NCI-H1417 (cell line): ENCODE results near the gene ARSB.
A peak's percentile ranks its signal among the peaks of the same experiment; 100 is the strongest.

Source experiments
- DNase-seq, 3 experiments: peaks; one replicate each; lab custom pipeline; 2025; lab: John Stamatoyannopoulos, UW

Gene ARSB

DNA sequence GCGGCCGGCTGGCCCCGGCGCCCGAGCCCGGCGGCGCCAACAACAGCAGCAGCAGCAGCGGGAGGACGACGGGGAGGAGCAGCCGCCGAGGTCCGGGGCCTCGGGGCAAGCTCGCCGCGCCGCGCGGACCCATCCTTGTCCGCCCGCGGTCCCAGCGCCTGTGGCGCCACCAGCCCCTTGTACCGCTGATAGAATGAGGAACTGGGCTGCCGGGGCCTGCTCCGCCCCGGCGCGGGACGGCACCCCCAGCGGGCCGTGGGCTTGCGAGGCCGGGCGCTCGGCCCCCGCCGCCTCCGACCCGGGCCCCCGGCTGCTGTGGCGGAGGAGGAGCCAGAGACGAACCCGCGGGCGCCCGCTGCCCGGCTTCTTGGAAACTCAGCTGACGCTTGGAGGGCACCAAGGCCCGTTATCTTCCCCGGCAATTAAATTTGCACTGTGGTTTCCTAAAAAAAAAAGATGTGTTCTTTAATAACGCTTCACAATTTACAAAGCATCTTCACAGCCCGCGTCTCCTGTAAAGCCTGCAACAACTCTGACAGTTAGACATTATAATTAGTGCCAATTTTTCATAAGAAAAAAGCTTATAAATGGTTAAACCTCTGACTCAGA, at the start of gene ARSB:
Gene ARSB (minus strand): TSS at position 195 of the 609 bp plus-strand sequence. CDS start 62 bp downstream, at position 133.
- DNase-seq, result peak in 2 of 3 experiments; percentile 37 to 71

DNA sequence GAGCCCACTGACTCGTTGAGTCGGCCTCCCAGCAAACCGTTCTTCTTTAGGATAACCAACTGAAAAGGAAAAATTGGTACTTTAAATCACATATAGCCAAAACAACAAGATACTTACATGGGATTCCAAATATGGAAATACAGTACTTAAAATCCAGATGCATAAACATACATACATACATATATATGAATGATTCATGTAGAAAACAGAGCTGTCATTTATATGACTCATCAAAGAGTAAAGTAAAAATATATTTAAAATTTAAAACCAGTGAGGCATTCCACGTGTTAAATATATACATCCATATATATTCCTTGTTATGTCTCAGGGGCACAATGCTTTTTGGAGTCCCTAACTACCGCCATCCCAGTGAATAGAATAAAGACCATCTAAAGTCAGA, 47.7 kb upstream of the ARSB start:
- no peak for DNase-seq

DNA sequence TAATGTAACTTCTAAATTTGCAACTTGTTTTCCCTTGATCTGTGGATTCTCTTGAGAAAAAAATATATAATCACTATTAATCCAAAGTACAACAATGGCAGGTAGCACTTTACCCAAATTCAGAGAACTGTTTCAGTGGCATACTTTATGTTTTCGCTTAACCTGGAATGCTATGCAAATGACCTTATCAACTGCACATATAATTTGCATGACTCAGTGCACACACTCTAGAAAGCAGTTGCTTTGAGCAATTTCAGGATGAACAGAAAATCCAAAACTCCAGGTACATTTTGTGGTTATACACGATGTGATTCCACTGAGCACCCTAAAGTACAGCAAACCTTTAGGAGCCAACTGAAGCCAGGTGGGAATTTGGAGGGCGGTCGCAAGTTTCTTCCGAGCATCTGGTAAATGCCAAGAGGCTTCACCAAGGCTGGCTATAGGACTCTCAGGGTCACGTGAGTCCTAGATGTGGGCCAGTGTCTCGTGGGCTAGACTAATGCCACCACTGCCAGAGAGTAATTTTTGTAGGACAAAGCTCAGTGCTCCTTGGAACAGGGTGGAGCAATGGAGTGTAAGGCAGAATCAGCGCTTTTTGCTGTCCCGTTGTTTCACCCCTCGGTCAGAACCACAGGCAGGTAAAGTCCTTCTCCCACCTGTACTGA, 47.1 kb upstream of the ARSB start:
- DNase-seq, result no peak

DNA sequence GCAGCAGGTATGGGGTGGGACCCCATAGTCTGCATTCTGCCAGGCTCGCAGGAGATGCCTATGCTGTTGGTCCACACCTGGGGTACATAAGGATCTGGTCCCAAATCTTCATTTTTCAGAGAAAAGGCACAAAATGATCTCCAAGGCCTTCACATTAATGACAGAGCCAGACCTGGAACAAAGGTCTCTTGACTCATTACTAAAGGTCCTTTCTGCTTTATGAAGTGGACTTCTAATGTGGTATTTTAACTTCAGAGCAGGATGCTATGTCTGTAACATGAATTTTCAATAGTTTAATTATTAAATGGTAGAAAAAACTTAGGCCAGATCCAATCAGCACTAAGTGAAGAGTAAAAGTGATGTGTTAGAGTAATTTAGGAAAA, 46.4 kb upstream of the ARSB start:
- DNase-seq, result no peak

DNA sequence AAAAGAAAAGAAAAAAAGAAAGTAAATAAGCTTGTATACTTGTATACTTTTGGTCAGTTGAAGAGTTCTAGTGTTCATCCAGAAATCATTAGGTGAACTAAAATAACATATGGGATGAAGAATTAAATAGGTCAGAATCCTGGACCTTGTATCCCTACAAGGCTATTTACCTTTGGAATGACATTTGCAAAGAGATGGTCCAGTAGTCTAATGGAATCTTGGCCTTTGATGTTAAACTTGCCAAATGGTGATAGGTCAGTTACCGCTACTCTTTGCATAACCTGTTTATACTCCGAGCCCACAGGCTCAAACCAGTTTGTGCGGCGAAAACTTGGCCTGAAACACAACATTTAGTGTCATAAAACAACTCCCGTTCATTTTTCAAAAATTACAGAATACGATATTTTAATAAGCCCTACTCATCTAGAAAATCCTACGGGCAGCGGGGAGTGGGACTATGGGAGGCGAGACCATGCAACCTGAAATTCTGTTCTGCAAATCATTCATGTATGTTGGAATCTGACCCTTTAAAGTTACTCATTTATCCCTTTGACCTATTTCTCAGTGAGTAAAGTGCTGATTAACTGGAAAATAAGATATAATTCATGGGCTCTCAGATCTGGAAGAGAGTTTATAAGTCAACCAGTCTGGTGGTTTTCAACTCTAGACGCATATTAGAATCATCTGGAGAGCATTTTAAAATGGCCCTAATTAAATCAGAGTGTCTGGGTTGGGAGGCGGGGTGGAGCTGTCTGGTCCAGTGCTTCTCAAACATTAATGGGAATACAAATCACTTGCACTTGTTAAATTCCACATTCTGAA, 45.8 kb upstream of the ARSB start:
- no peak for DNase-seq

DNA sequence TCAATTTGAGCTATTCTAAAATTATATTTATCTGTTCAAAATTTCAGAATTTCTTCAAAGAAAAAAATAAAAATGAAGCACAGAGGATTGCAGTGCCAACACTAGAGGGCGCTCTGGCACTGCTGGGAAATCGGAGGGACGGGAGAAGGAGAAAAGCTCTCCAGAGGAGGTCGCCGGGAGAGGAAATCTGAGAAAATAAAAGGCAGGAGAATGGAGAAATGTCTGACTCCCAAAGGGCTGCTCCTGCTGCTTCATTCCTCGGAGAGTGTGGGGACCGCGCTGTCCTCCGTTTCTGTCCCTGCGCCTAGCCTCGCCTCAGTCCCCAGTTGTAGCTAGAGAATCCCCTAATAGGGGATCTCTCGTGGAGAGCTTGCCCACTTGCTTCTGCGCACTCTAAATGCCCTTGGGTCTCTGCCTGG, 40.0 kb upstream of the ARSB start:
- peak; percentile 35 to 73 (median 70) for DNase-seq

DNA sequence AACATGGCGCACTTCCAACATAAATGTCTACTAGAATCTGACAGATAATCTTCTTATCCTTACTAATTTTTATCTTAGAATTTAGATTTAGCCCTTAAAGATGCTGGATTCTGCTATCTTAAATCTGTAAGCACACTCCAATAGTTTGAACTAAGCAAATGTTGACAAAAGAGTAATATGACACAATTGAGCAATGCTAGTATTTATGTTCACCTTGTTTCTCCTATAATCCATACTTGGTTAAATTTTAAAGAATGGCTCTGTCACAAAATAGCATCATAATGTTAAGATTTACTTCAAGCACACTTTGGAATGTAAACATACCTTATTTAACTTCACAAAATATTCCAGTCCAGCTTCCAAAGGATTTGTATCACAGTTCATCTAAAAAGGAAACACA, 38.8 kb upstream of the ARSB start:
- DNase-seq, result no peak

DNA sequence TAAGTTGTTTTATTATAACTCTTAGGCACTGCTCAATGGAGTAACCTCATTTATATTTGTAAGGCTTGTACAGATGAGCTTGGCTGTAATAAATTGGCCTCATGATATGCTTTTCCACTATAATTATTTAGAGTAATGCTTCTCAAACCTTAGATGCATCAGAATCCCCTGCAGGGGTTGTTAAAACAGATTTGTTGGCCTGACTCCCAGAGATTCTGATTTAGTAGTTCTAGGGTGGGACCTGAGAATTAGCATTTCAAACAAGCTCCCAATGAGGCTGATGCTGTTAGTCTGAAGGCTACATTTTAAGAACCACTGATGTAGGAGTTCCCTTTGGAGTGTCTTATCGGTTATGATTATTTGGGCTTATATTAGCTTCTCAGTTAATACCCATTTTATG, 38.2 kb upstream of the ARSB start:
- peak in 1 of 3 experiments; percentile 2 for DNase-seq

DNA sequence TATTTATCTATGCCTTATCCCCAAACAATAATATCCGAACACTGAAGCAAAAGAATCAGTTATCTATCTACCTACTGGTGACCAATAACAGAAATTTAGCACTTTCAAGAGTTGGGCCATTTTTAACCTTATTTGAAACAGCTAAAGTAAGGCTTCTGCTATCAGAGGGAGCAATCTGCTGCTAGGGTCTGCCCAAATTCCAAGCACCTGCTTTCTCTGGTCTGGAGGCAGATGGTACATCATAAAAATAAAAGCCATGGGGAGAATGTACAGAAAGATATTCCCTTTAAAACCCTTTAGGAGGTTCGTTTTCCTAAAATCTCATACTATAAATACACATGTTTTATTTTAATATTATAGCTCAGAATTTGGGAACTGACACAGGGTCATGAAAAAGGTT, 37.7 kb upstream of the ARSB start:
- DNase-seq, result no peak

DNA sequence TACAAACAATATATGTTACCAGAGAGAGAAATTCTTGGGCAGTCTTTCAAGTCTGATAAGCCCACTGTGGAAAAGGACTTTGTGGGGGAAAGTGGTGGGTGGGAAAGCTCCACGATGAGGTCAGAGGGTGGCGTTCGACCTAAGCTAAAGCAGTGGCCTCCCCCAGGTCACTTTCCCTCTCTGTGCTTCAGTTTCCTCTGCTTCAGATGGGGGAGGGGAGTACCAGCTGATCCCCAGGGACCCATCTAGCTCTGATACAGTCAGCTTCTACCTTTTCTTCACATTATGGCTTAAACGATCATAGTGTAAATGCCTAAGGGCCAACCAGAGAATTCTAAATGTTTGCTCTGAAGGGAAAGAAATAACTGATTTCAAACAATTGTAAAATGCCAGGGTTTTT, 36.6 kb upstream of the ARSB start:
- peak in 2 of 3 experiments; percentile 2 to 10 for DNase-seq

DNA sequence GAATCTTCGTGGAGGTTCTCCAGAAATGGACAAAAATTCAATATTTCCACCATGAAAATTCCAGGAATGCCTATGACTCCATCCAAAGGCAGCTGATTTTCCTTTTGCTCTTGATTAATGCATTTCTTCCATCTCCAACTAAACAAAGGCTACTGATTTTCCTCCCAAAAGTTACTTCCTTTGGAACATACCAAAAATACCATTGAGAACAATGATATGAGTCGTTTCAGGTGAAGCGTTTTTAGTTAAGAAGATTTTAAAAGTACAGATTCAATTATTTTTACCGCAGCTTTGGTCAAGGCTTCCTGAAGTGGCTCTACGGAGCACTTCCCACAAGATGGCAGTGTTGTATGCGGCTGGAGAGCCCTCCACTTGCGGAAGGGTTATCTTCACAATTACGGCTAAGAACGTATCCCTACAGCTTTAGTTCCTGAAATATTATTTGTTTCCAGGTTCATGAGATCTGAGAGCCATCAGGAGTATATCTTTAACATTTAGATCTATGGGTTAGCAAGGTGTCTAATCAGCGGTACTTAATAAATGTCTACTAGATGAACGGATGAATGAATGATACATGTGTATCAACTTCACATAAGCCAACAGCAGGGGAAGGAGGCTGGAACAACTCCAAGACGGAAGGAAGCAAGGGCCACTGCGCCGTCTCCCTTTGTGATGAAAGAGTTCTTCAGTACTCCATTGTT, 35.9 kb upstream of the ARSB start:
- peak; percentile 1 to 58 (median 19) for DNase-seq

DNA sequence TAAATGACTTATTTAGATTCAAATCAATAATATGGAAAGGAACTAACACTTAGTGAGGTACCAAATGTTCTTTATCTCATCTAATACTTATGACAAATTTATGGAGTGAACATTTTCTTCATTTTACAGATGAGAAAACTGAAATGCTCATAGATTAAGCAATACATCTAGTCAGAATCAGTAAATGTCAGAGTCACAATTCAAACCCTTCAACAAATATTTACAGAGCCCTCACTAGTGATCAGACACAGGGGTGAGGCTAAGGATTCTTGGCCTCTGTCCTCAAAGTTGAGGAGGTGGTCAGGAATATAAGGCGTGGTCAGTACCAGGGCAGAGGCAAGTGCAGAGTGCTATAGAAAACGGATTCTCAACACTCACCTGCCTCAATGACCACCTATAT, 29.5 kb upstream of the ARSB start:
- no peak for DNase-seq

DNA sequence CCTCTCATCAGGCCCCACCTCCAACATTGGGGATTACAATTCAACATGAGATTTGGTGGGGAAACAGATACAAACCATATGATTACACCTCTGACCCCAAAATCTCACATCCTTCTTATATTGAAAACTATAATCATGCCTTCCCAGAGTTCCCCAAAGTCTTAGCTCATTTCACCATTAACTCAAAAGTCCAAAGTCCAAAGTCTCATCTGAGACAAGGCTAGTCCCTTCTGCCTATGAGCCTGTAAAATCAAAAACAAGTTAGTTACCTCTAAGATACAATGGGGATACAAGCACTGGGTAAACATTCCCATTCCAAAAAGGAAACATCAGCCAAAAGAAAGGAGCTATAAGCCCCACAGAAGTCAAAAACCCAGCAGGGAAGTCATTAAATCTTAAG, 26.8 kb upstream of the ARSB start:
- no peak for DNase-seq

DNA sequence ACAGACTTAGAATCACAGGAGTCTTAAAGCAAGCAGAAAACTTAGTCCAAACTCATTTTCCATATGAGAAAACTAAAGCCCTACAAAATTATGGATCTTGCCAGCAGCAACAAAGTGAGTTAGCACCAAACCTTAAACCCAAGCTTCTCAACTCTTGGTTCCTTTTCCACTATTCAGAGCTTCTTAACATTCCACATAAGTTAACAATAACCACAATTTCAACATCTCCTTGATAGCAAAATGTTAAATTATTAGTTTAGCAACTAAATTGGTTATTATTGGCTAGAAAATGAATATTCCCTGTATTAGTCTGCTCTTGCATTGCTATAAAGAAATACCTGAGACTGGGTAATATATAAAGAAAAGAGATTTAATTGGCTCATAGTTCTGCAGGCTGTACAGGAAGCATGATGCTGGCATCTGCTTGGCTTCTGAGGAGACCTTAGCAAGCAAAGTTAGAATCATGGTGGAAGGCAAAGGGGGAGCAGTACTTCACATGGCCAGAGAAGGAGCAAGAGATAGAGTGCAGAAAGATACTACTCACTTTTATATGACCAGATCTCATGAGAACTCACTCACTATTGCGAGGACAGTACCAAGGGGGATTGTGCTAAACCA, 26.2 kb upstream of the ARSB start:
- no peak for DNase-seq

DNA sequence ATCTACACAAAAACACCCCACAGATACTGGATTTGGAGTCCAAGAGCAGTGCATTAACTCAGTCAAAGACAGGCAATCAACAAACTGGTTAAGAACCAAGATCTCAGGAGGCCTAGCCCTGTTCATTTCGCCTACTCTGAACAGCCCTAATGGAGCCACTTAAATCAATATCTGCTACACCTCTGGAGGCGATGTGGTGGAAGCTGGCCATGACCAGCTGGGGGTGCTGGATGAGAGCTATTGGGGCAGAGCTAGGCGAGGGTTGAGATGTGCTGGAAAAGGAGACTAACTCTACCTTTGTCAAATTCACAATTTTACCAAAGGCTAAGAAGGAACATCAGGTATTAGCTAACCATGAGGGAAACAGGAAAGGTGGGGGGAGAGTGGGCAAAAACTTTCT, 23.3 kb upstream of the ARSB start:
- no peak for DNase-seq

DNA sequence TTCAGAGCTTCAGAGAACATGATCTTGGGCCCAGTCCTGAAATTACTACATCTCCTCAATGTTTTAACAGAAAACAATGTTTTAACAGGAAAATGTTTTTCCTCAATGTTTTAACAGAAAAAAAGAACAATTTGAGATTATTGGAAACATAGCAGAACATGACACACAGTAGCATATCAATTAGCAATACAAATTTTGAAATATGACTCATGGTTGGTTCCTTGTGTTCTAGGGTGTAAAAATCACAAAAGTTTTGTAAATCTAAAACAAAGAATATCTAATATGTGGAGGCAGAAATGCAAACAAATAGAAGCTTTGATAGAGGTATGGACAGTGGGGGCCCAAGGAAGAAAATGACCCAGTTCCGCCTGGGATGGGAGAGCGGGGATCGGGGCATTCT, 22.8 kb upstream of the ARSB start:
- DNase-seq, result no peak

DNA sequence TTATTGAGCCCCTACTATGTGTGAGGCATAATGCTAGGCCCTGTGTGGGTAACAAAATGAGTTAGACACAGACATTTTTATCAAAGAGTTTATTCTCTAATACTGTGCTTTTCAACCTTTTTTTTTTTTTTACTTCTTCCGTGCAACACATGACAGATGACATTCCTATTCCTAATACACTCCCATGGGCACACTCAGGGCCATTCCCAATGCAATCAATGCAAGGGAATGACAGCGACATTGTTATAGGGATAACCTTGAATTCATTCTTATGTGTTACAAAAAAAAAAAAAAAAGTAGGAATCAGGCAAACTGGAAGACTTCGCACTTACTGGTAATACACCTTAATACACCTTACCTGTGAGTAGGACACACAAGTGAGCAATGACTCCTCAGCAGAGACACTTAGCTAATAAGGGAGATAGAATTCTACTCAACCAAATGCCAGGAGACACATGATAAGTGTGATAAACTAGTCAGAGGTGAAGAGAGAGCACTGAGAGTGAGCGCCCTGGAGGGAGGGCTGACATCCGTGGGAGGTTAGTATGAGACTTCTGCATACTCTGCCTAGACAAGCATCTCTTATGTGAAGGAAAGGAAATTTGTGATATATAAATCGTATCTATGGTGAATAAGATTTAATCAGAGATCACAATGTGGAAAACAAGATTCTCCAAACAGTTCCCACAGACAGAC, 21.0 kb upstream of the ARSB start:
- DNase-seq, result no peak

DNA sequence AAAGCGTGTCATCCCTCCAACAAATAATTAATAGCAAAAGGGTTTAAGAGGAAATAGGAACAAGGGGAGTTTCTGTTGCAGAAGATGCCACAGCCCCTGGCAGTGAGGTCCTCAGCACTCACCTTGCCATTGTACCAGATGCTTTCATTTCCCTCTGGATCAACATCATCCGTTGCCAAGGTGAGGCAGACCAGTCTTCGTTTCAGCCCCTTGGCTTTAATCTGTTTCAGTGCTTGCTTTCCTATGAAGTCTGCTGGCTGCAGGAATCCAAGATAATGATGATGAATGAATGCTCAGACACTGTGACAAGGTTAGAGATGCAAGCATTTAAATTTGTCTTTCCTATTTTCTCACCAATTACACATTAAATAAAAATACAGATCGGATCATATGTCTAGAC, 20.0 kb upstream of the ARSB start:
- peak in 1 of 3 experiments; percentile 1 for DNase-seq

DNA sequence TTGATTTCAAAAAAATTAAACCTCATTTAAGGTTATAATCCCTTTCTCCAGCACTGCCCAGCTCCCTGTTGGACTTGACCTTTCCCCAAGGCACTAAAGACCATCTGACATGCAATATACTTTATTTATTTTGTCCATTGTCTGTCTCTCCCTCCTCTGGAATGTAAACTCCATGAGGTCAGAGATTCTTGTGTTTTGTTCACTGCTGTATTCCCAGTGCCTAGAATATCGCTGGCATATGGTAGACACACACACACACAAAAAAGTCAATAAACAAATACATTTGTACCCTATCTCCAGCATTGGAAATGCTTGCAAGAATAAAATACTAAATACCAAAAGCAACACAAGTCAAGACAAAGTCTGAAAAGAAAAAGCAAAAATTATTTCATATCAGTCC, 17.3 kb upstream of the ARSB start:
- DNase-seq, result no peak

DNA sequence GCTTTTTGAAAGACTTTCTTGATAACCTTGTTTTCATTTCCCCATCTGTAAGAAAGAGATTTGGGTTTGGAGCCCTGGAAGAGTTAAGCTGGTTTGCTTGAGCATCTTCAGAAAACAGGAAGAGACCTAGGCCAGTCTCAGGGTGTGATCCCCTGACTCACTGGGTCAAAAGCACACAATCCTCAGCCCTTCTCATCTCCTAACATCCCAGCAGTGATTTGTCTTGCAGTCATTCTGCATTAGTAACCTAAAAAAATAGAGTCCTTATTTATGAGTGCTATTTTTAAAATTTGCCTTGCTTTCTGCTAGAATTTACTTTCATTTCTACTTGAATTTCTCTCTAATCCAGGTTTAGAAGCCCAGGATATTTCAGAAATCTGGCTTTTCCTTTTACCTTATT, 16.4 kb upstream of the ARSB start:
- no peak for DNase-seq

DNA sequence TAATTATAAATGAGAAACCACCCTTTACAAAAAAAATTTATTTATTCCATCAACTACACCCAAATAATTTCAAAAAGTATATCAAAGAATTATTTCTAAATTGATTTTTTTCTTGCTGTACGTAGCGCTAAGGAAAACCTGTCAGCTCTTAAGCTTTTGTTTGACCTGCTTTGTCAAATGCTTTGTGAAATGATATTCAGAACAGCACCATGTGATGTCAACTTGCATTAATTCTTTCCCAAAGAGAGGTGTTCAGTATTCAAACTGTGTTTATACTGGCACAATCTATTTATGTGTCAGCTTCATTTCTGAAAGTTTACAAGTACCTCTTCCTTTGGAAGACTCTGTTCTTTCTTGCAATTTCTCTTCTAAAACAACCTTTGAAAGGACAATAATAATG, 12.0 kb upstream of the ARSB start:
- no peak for DNase-seq
